ENCODE results near the gene FERMT2. TPM values are rescaled to one million over a fixed set of nuclear protein-coding genes. Genes with fewer than 3 reads are reported as not detected.

The FERMT2 gene, protein sequence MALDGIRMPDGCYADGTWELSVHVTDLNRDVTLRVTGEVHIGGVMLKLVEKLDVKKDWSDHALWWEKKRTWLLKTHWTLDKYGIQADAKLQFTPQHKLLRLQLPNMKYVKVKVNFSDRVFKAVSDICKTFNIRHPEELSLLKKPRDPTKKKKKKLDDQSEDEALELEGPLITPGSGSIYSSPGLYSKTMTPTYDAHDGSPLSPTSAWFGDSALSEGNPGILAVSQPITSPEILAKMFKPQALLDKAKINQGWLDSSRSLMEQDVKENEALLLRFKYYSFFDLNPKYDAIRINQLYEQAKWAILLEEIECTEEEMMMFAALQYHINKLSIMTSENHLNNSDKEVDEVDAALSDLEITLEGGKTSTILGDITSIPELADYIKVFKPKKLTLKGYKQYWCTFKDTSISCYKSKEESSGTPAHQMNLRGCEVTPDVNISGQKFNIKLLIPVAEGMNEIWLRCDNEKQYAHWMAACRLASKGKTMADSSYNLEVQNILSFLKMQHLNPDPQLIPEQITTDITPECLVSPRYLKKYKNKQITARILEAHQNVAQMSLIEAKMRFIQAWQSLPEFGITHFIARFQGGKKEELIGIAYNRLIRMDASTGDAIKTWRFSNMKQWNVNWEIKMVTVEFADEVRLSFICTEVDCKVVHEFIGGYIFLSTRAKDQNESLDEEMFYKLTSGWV
- total RNA-seq, result 75.8 to 85.3 TPM (median 78.4 TPM) in 3 replicates

DNA sequence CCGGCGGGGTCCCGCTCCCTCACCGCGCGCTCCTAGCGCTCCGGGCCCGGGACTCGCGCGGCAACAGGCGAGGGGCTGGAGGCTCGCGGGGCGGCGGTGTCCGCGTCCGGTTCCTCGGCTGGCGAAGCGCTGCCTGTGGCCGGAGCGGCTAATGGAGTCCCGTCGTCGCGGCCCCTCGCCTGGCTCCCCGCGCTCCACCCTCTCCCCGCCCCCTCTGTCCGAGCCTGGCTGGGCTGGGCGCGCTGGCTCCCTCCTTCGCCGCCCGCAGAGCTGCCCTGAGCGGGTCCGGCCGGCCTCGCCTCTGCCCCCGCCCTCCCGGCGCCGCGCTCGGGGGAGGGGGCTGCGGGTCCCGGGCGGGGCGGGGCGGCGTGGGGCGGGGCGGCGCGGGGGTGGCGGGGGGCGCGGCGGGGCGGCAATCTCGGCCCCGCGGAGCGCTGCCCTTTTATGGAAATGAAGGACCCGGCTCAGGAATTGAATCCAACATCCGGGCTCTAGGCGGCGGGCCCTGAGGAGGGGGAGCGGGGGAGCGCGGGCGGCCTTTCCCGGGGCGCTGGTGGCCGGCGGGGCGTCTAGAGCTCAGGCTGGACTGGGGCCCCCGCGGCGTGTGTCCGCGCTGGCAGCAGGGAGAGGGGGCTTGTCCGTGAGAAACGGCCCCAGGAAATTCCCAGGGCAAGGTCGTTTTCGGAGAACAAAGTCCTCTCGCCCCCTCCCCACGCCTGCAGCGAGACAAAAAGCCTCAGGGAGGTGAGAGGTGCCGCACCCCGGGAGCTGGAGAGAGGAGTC lies at the start of gene FERMT2:
Gene FERMT2 (minus strand): TSS at position 153 of the 783 bp plus-strand sequence. CDS start 482 bp downstream, outside the sequence.
- peak within 1 kb of the TSS; percentile 94 for H3K27ac Mint-ChIP-seq
- peak within 1 kb of the TSS; percentile 98 for H3K4me3 Mint-ChIP-seq
- DNase-seq (ENCODE audit: low spot score in 2 of 2, unreplicated experiment in 2 of 2), result peak; percentile 75 to 87
- no peaks in the 10 kb centered on the region for H3K27me3 Mint-ChIP-seq (ENCODE audit: low read depth)
- peaks cover 59% of the 10 kb centered on the region for H3K4me1 Mint-ChIP-seq
- no peaks in the 10 kb centered on the region for H3K9me3 Mint-ChIP-seq
- H3K36me3 Mint-ChIP-seq, result peaks cover 6% of the 10 kb centered on the region
- TF ChIP-seq CTCF (IDR thresholded peaks at IDR 0.05; ENCODE audit: unreplicated experiment), result no peak

DNA sequence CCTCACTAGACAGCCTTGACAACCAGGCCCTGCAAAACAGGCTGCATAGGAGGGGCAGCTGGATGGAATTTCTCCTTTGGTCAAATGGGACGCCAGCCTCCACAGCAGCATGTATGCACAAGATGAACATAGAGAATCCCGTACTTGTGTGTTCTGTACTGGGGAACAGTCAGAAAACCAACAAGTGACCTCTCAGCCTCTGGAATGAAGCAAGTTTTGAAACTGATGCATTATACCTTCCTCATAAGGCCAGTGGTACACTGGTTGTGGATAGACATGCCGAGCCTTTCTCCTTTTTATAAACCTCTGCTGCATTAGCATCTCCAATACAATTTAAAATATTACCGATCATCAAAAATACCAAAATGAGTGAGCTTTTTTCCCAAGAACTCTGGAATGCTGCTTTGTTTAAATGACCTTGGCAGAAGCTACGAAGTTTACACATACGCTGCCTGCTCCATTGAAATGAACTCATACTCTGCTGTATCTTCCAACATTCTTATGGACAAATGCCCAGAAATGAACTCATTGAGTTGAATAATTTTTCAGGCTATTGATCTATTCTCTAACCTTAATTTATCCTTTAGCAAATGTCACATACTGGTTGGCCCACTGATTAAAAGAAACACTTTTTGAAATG lies 47.6 kb upstream of the FERMT2 start:
- Mint-ChIP-seq H3K36me3 (no peaks in the 10 kb centered on the region), H3K4me1 (no peaks in the 10 kb centered on the region), H3K9me3 (no peaks in the 10 kb centered on the region), H3K27me3 (ENCODE audit: low read depth) (no peaks in the 10 kb centered on the region), H3K4me3 (no peak overlapping the region), H3K27ac (no peak overlapping the region)
- no peak for DNase-seq (ENCODE audit: low spot score in 2 of 2, unreplicated experiment in 2 of 2)
- TF ChIP-seq CTCF (IDR thresholded peaks at IDR 0.05; ENCODE audit: unreplicated experiment), result no peak

DNA sequence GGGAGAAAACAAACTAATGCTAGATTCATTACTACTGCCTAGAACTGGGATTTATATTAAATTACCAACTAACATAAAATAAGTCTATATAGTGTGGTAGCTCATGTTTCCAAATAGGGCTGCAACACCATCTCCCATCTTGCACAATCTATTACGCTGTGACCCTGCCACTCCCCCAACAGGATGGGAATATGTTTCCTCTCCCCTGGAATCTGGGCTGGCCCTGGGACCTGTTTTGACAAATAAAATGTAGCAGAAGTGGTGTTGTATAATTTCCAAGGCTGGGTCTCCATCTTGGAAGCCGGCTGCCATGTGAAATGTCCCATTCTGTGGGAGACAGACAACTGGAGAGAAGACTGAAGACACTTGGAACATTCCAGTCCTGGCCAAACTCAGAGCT lies 45.6 kb upstream of the FERMT2 start:
- H3K36me3 Mint-ChIP-seq, result no peaks in the 10 kb centered on the region
- no peak overlapping the region for H3K27ac Mint-ChIP-seq
- TF ChIP-seq CTCF (IDR thresholded peaks at IDR 0.05; ENCODE audit: unreplicated experiment), result no peak
- H3K4me3 Mint-ChIP-seq, result no peak overlapping the region
- H3K9me3 Mint-ChIP-seq, result peaks cover 5% of the 10 kb centered on the region
- no peaks in the 10 kb centered on the region for H3K27me3 Mint-ChIP-seq (ENCODE audit: low read depth)
- H3K4me1 Mint-ChIP-seq, result no peaks in the 10 kb centered on the region
- no peak for DNase-seq (ENCODE audit: low spot score in 2 of 2, unreplicated experiment in 2 of 2)

DNA sequence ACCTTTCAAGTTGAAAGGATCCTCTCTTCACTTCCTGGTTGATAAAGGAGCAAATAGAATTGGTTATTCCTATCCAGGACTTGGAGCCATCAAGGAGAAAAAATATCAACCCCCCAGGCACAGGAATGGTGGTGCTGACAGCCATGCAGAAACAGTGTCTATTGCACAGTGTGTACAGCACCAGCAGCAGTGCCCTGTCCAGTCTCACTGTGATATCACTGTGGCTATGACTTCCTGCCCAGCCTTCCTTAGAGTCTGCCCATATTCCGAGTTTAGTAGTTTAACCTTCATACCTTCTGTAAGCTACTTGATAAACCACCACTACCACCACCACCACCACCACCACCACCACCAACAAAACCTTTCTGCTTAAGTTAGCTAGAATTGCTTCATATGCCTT lies 45.1 kb upstream of the FERMT2 start:
- Mint-ChIP-seq H3K4me1 (no peaks in the 10 kb centered on the region), H3K27ac (no peak overlapping the region), H3K36me3 (no peaks in the 10 kb centered on the region), H3K4me3 (no peak overlapping the region), H3K9me3 (peaks cover 5% of the 10 kb centered on the region), H3K27me3 (ENCODE audit: low read depth) (no peaks in the 10 kb centered on the region)
- no peak for TF ChIP-seq CTCF (IDR thresholded peaks at IDR 0.05; ENCODE audit: unreplicated experiment)
- no peak for DNase-seq (ENCODE audit: low spot score in 2 of 2, unreplicated experiment in 2 of 2)

DNA sequence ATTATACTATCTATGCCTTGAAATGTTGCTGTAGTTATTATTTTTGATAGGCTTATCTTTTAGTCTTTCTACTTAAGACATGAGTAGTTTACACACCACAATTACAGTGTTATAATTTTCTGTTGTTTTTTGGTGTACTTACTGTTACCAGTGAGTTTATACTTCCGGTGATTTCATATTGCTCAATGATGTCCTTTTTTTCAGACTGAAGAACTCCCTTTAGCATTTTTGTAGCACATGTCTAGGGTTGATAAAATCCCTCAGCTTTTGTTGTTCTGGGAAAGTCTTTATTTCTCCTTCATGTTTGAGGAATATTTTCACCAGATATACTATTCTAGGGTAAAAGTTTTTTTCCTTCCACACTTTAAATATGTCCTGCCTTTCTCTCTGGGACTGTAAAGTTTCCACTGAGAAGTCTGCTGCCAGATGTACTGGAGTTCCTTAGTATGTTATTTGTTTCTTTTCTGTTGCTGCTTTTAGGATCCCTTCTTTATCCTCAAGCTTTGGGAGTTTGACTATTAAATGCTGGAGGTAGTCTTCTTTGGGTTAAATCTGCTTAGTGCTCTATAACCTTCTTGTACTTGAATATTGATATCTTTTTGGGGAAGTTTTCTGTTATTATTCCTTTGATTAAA lies 41.5 kb upstream of the FERMT2 start:
- no peak for DNase-seq (ENCODE audit: low spot score in 2 of 2, unreplicated experiment in 2 of 2)
- Mint-ChIP-seq H3K9me3 (peaks cover 5% of the 10 kb centered on the region), H3K27me3 (ENCODE audit: low read depth) (no peaks in the 10 kb centered on the region), H3K36me3 (no peaks in the 10 kb centered on the region), H3K4me3 (no peak overlapping the region), H3K4me1 (peaks cover 8% of the 10 kb centered on the region), H3K27ac (no peak overlapping the region)
- no peak for TF ChIP-seq CTCF (IDR thresholded peaks at IDR 0.05; ENCODE audit: unreplicated experiment)

Measured in mesothelial cell of epicardium (in vitro differentiated cells).